ENCODE measurements around the gene VPS16. TPM values are rescaled to one million over a fixed set of nuclear protein-coding genes. Genes with fewer than 3 reads are reported as not detected.

Gene VPS16
- total and polyA plus RNA-seq, 12 donors = 13.0 to 44.7 (median 20.6) TPM

GRCh38 chr20:2867081-2867864, 26.7 kb downstream of the VPS16 start:
- intact Hi-C loops (cut with DNase I) = loop anchor here in 2 of 10 donors (10.0 kb wide), 2 partner anchors 128 to 148 kb away; no protein-coding TSS in a partner anchor
- Histone ChIP-seq H3K9me3 (no peaks in the 10 kb centered on the region), H3K36me3 (peaks cover 0 to 49% (median 13%) of the 10 kb centered on the region in 9 donors), H3K4me1 (peaks cover under 1 to 40% (median 19%) of the 10 kb centered on the region in 9 donors), H3K27me3 (no peaks in the 10 kb centered on the region), H3K27ac (no peak overlapping the region), H3K4me3 (no peak overlapping the region)
- ATAC-seq (no peak), DNase-seq (no peak)
- TF ChIP-seq CTCF (IDR thresholded peaks at IDR 0.05) = no peak
- WGBS, 2 donors = 80 to 82% methylated on average over 12 of the region's 12 CpGs

- H3K9me3 ChIP-seq = no peaks in the 10 kb centered on the region
- no peak overlapping the region for H3K4me3 ChIP-seq
- no peak overlapping the region for H3K27ac ChIP-seq
- no peak for ATAC-seq
- H3K27me3 ChIP-seq = no peaks in the 10 kb centered on the region
- H3K36me3 ChIP-seq = peaks cover 0 to 28% (median 8%) of the 10 kb centered on the region in 9 donors
- peaks cover 2 to 51% (median 23%) of the 10 kb centered on the region in 9 donors for H3K4me1 ChIP-seq
- 95 to 97% methylated on average over 3 of the region's 3 CpGs for WGBS, 2 donors
- no peak for TF ChIP-seq CTCF (IDR thresholded peaks at IDR 0.05)
- intact Hi-C loops (cut with DNase I) = loop anchor here in 2 of 10 donors (10.0 kb wide), 2 partner anchors 125 to 145 kb away; no protein-coding TSS in a partner anchor
- no peak for DNase-seq
Measured at GRCh38 chr20:2869381-2869780, 28.8 kb downstream of the VPS16 start.

GRCh38 chr20:2871111-2871465, 30.5 kb downstream of the VPS16 start:
- intact Hi-C loops (cut with DNase I) = loop anchor here in 2 of 10 donors (10.0 kb wide), 2 partner anchors 114 to 134 kb away; no protein-coding TSS in a partner anchor
- no peak for TF ChIP-seq CTCF (IDR thresholded peaks at IDR 0.05)
- WGBS, 2 donors = 33 to 42% methylated on average over 2 of the region's 2 CpGs
- Histone ChIP-seq H3K27ac (peak overlapping the region in 1 of 10 donors; percentile 64), H3K27me3 (no peaks in the 10 kb centered on the region), H3K36me3 (peaks cover 0 to 11% (median 3%) of the 10 kb centered on the region in 9 donors), H3K4me3 (no peak overlapping the region), H3K9me3 (no peaks in the 10 kb centered on the region), H3K4me1 (peaks cover 2 to 68% (median 40%) of the 10 kb centered on the region in 9 donors)
- DNase-seq = no peak
- ATAC-seq = no peak

GRCh38 chr20:2871661-2872458, 31.3 kb downstream of the VPS16 start:
- DNase-seq = no peak
- Histone ChIP-seq H3K27ac (peak overlapping the region in 1 of 10 donors; percentile 82), H3K27me3 (no peaks in the 10 kb centered on the region), H3K9me3 (no peaks in the 10 kb centered on the region), H3K4me3 (peak overlapping the region; percentile 65 to 100 (median 91)), H3K4me1 (peaks cover 2 to 65% (median 40%) of the 10 kb centered on the region in 9 donors), H3K36me3 (peaks cover 0 to 3% (median 0%) of the 10 kb centered on the region in 9 donors)
- intact Hi-C loops (cut with DNase I) = loop anchor here in 2 of 10 donors (10.0 kb wide), 2 partner anchors 113 to 133 kb away; no protein-coding TSS in a partner anchor
- no peak for TF ChIP-seq CTCF (IDR thresholded peaks at IDR 0.05)
- peak; percentile 6 to 37 (median 24) for ATAC-seq
- WGBS, 2 donors = 23 to 26% methylated on average over 34 of the region's 34 CpGs

All from heart right ventricle (tissue), 16 donors.